Measurements from ENCODE around the gene TAGAP. TPM values are rescaled to one million over a fixed set of nuclear protein-coding genes. Genes with fewer than 3 reads are reported as not detected.
"Not testable (repeated sequence)": the region's sequence is repeated elsewhere in the genome, so short reads cannot be mapped to it uniquely, and the experiment has no call there.

The TAGAP gene
- total RNA-seq, 2 experiments from 2014 or later = 64.5 to 67.0 TPM

GRCh38 chr6:159045801-159046200 lies 1.0 kb upstream of the TAGAP start:
- ATAC-seq (no peak), DNase-seq (peak; percentile 21)
- peak overlapping the region; percentile 99 for H3K27ac Mint-ChIP-seq
- ChIA-PET POLR2A (interaction anchor here (1.7 to 7.0 kb wide), 3 partner anchors 11 to 234 kb away, joined by 4 to 155 read pairs (median 38); no protein-coding TSS in a partner anchor), CTCF (interaction anchor here (7.3 to 11.4 kb wide), 2 partner anchors 10 to 61 kb away, joined by 94 to 426 read pairs; no protein-coding TSS in a partner anchor)
- peaks cover 54% of the 10 kb centered on the region for H3K4me1 Mint-ChIP-seq (ENCODE audit: low read depth)
- peaks cover 40% of the 10 kb centered on the region for H3K36me3 Mint-ChIP-seq (ENCODE audit: low read depth)
- no peaks in the 10 kb centered on the region for H3K27me3 Mint-ChIP-seq (ENCODE audit: low read depth)
- peak overlapping the region; percentile 100 for H3K4me3 Mint-ChIP-seq
- no peaks in the 10 kb centered on the region for H3K9me3 Mint-ChIP-seq (ENCODE audit: insufficient read depth)

DNA sequence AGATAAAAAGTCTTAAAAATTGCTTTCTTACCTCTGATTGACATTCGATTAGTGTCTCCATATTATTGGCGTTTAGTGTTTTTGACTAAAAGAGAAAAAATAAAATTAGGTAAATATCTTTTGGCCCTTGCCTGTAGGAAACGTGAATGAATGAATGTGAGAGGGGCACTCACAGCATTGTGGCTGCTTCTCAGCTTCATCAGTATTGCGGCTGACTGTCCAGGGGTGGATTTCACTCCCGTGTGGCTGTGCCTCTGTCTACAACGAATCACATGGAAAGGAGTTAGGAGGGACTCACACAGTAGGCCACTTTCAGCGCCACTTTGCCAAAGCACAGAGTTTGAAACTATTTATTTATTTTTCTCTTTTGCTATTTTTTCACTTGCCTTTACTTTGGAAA lies 844 bp downstream of the TAGAP start:
- H3K27me3 Mint-ChIP-seq (ENCODE audit: low read depth) = no peaks in the 10 kb centered on the region
- peak; percentile 64 for DNase-seq
- peak overlapping the region; percentile 100 for H3K4me3 Mint-ChIP-seq
- peak; percentile 12 for ATAC-seq
- ChIA-PET POLR2A (interaction anchor here (0.8 to 10.0 kb wide), 19 partner anchors 13 to 392 kb away, joined by 3 to 361 read pairs (median 7); partner anchors contain the start of gene RSPH3), CTCF (interaction anchor here (0.7 to 11.5 kb wide), 17 partner anchors 12 to 91 kb away, joined by 3 to 426 read pairs (median 6); no protein-coding TSS in a partner anchor)
- peaks cover 71% of the 10 kb centered on the region for H3K4me1 Mint-ChIP-seq (ENCODE audit: low read depth)
- peak overlapping the region; percentile 99 for H3K27ac Mint-ChIP-seq
- no peaks in the 10 kb centered on the region for H3K9me3 Mint-ChIP-seq (ENCODE audit: insufficient read depth)
- peaks cover 58% of the 10 kb centered on the region for H3K36me3 Mint-ChIP-seq (ENCODE audit: low read depth)

DNA sequence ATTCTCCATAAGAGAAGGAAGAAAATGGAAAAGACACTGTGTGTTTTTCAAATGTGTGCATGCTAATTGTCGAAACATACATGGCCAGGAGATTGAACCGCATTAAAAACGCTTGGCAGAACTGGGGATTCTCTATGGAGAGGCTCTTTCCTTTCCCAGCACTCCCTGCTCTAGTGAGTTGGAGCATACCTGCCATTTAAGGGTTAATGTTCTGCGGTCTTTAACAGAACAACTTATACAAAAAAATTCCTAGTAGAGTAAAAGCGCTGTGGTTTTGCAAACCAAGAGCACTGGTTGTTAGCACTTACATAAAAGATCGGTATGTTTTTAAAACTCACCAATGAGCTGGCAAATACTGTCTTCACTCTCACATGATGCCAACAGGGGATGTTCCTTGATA lies 1.5 kb downstream of the TAGAP start:
- CTCF ChIA-PET = interaction anchor here (0.7 to 11.5 kb wide), 26 partner anchors 11 to 91 kb away, joined by 3 to 426 read pairs (median 7); no protein-coding TSS in a partner anchor
- peak; percentile 14 for ATAC-seq

GRCh38 chr6:159042826-159043181 lies 2.0 kb downstream of the TAGAP start:
- no peak for ATAC-seq
- H3K4me1 Mint-ChIP-seq (ENCODE audit: low read depth) = peaks cover 67% of the 10 kb centered on the region
- peak overlapping the region; percentile 100 for H3K4me3 Mint-ChIP-seq
- no peaks in the 10 kb centered on the region for H3K27me3 Mint-ChIP-seq (ENCODE audit: low read depth)
- ChIA-PET POLR2A (interaction anchor here (0.6 to 10.0 kb wide), 12 partner anchors 9 to 651 kb away, joined by 3 to 361 read pairs (median 16); no protein-coding TSS in a partner anchor), CTCF (interaction anchor here (0.8 to 11.5 kb wide), 22 partner anchors 13 to 91 kb away, joined by 3 to 426 read pairs (median 7); partner anchors contain the start of gene RSPH3)
- no peak for DNase-seq
- peaks cover 67% of the 10 kb centered on the region for H3K36me3 Mint-ChIP-seq (ENCODE audit: low read depth)
- H3K9me3 Mint-ChIP-seq (ENCODE audit: insufficient read depth) = no peaks in the 10 kb centered on the region
- peak overlapping the region; percentile 99 for H3K27ac Mint-ChIP-seq

More for the DNA sequence above, 1.5 kb downstream of the TAGAP start:
- Mint-ChIP-seq H3K9me3 (ENCODE audit: insufficient read depth) (no peaks in the 10 kb centered on the region), H3K36me3 (ENCODE audit: low read depth) (peaks cover 62% of the 10 kb centered on the region), H3K27ac (peak overlapping the region; percentile 99), H3K4me1 (ENCODE audit: low read depth) (peaks cover 68% of the 10 kb centered on the region), H3K4me3 (peak overlapping the region; percentile 100), H3K27me3 (ENCODE audit: low read depth) (no peaks in the 10 kb centered on the region)
- POLR2A ChIA-PET = interaction anchor here (0.6 to 10.0 kb wide), 14 partner anchors 10 to 837 kb away, joined by 3 to 361 read pairs (median 10); no protein-coding TSS in a partner anchor
- peak; percentile 81 for DNase-seq

GRCh38 chr6:159042003-159042825 lies 2.6 kb downstream of the TAGAP start:
- Mint-ChIP-seq H3K27me3 (ENCODE audit: low read depth) (no peaks in the 10 kb centered on the region), H3K4me1 (ENCODE audit: low read depth) (peaks cover 67% of the 10 kb centered on the region)
- CTCF ChIA-PET = interaction anchor here (0.6 to 11.5 kb wide), 20 partner anchors 12 to 92 kb away, joined by 3 to 426 read pairs (median 8); partner anchors contain the start of gene RSPH3

GRCh38 chr6:159041181-159041580 lies 3.6 kb downstream of the TAGAP start:
- CTCF ChIA-PET = interaction anchor here (0.6 to 11.5 kb wide), 12 partner anchors 14 to 1041 kb away, joined by 3 to 426 read pairs (median 12); partner anchors contain the start of gene RSPH3
- Mint-ChIP-seq H3K27me3 (ENCODE audit: low read depth) (no peaks in the 10 kb centered on the region), H3K36me3 (ENCODE audit: low read depth) (peaks cover 81% of the 10 kb centered on the region), H3K4me1 (ENCODE audit: low read depth) (peaks cover 69% of the 10 kb centered on the region), H3K4me3 (peak overlapping the region; percentile 100), H3K9me3 (ENCODE audit: insufficient read depth) (no peaks in the 10 kb centered on the region), H3K27ac (peak overlapping the region; percentile 99)
- POLR2A ChIA-PET = interaction anchor here (0.8 to 10.0 kb wide), 5 partner anchors 15 to 172 kb away, joined by 3 to 361 read pairs (median 155); no protein-coding TSS in a partner anchor
- ATAC-seq (no peak), DNase-seq (no peak)

More at GRCh38 chr6:159042003-159042825, 2.6 kb downstream of the TAGAP start:
- Mint-ChIP-seq H3K4me3 (peak overlapping the region; percentile 100), H3K9me3 (ENCODE audit: insufficient read depth) (no peaks in the 10 kb centered on the region), H3K27ac (peak overlapping the region; percentile 99), H3K36me3 (ENCODE audit: low read depth) (peaks cover 73% of the 10 kb centered on the region)
- ATAC-seq (peak; percentile 51), DNase-seq (peak; percentile 88)
- POLR2A ChIA-PET = interaction anchor here (0.6 to 10.0 kb wide), 10 partner anchors 9 to 652 kb away, joined by 3 to 361 read pairs (median 11); no protein-coding TSS in a partner anchor

DNA sequence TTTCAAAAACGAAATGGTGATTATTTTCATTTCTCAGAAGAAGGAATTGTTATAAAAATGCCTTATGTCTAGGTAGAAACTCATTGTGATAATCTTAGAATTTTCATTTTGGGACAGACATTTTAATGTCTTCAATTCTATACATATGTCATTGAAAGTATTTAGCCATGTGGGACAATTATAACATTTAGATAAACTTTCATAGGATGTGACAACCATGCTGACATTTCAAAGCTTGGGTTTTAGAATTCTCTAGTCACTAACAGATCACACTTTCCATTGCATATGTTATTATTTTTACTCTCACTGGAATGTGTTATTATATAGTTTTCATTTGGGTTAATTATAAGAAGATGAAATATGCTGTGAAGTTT lies 4.9 kb downstream of the TAGAP start:
- Mint-ChIP-seq H3K4me1 (ENCODE audit: low read depth) (peaks cover 62% of the 10 kb centered on the region), H3K27ac (peak overlapping the region; percentile 99), H3K4me3 (peak overlapping the region; percentile 100), H3K36me3 (ENCODE audit: low read depth) (peaks cover 94% of the 10 kb centered on the region), H3K27me3 (ENCODE audit: low read depth) (no peaks in the 10 kb centered on the region), H3K9me3 (ENCODE audit: insufficient read depth) (no peaks in the 10 kb centered on the region)
- ChIA-PET CTCF (interaction anchor here (1.1 to 11.5 kb wide), 12 partner anchors 9 to 94 kb away, joined by 3 to 426 read pairs (median 8); partner anchors contain the start of gene RSPH3), POLR2A (interaction anchor here (0.6 to 10.0 kb wide), 6 partner anchors 17 to 62 kb away, joined by 3 to 361 read pairs (median 80); no protein-coding TSS in a partner anchor)
- no peak for DNase-seq
- ATAC-seq = no peak

DNA sequence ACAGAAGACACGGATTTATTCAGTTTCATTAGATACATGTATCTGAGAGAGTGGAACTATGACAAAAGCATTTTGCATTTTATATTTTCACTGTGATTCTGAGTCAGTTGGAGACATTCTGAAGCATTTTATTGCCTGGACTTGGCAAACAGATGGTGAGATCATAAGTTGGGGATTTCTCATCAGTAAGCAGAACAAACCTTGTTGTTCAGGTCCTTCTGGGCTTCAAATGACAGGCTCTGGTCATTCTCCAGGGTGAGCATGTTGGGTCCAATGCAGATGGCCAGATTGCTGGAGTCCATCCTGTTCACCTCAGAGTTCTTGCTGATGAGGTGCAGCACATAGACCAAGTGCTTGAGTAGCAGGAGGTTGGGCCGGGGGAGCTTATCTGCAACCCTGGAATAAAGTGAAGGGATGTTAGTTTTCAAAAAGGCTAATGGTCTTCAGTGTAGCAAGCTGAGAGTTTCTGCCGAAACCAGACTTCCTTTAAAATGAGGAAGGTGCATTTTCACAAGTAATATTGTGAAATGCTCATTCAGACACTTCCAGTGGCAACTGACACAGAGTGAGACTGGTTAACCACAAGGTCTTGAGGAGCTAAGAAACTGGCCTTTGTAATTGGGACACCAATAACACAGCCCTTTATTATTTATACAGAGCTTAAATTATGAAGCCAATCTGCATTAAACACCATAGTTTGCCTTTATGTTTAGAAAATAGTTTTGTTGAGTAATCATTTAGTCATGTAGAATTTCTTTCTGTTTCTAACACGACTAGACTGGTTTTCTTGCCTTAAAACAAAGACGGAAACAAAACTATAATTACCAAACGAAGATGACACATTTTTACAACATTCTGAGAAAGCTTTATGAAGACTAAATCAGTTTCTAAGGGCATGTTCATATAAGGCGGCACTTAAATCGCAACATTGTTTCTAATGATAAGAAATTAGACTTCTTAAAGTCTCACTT lies 5.6 kb downstream of the TAGAP start:
- CTCF ChIA-PET = interaction anchor here (1.0 to 11.5 kb wide), 13 partner anchors 8 to 95 kb away, joined by 3 to 426 read pairs (median 7); partner anchors contain the start of gene RSPH3
- POLR2A ChIA-PET = interaction anchor here (0.6 to 10.0 kb wide), 8 partner anchors 17 to 63 kb away, joined by 3 to 361 read pairs (median 4); no protein-coding TSS in a partner anchor
- ATAC-seq (peak; percentile 15), DNase-seq (peak; percentile 55)
- Mint-ChIP-seq H3K9me3 (ENCODE audit: insufficient read depth) (no peaks in the 10 kb centered on the region), H3K27me3 (ENCODE audit: low read depth) (no peaks in the 10 kb centered on the region), H3K4me1 (ENCODE audit: low read depth) (peaks cover 62% of the 10 kb centered on the region), H3K4me3 (peak overlapping the region; percentile 100), H3K27ac (peak overlapping the region; percentile 99), H3K36me3 (ENCODE audit: low read depth) (peaks cover 93% of the 10 kb centered on the region)

DNA sequence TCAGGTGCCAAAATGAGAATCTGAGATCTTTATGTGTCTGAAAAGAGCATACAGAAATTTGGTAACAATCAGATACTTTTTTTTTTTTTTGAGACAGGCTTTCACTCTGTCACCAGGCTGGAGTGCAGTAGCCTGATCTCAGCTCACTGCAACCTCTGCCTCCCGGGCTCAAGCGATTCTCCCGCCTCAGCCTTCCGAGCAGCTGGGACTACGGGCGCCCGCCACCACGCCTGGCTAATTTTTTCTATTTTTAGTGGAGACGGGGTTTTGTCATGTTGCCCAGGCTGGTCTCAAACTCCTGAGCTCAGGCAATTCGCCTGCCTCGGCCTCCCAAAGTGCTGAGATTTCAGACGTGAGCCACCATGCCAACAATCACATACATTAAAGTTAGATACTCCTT lies 6.5 kb downstream of the TAGAP start:
- H3K9me3 Mint-ChIP-seq (ENCODE audit: insufficient read depth); H3K27me3 Mint-ChIP-seq (ENCODE audit: low read depth); DNase-seq; H3K27ac Mint-ChIP-seq; ATAC-seq; H3K4me3 Mint-ChIP-seq: not testable (repeated sequence)
- H3K4me1 Mint-ChIP-seq (ENCODE audit: low read depth) = peaks cover 65% of the 10 kb centered on the region
- CTCF ChIA-PET = interaction anchor here (2.1 to 11.5 kb wide), 4 partner anchors 20 to 96 kb away, joined by 6 to 426 read pairs (median 74); no protein-coding TSS in a partner anchor
- H3K36me3 Mint-ChIP-seq (ENCODE audit: low read depth) = peaks cover 89% of the 10 kb centered on the region
- POLR2A ChIA-PET = interaction anchor here (0.7 to 10.0 kb wide), 3 partner anchors 21 to 64 kb away, joined by 3 to 361 read pairs (median 159); no protein-coding TSS in a partner anchor

DNA sequence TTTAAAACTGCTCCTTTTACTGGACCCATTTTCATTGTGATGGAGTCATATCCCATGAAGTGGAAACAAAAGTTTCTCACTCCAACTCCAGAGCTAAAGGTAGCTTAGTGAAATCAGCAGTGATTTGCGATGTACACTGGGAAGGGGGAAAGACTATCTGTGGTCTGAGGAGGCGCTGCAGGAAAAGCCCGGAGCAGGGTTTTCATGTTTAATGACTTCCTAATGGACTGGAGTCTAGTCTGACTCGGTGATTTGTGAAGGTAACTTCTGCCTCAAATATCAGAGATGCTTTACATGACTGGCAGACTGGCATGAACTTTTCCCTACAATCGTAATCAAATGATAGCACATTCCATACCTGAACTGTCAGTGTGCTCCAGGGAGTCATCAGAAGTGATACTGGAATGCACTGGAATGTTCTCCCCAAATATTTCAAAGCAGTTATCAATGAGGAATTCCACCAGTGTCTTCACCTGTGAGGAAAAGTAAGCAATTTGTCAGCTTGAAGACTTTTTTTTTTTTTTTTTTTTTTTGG lies 7.0 kb downstream of the TAGAP start:
- DNase-seq (no peak), ATAC-seq (no peak)
- Mint-ChIP-seq H3K36me3 (ENCODE audit: low read depth) (peaks cover 84% of the 10 kb centered on the region), H3K4me3 (no peak overlapping the region), H3K9me3 (ENCODE audit: insufficient read depth) (no peaks in the 10 kb centered on the region), H3K27me3 (ENCODE audit: low read depth) (no peaks in the 10 kb centered on the region), H3K27ac (no peak overlapping the region), H3K4me1 (ENCODE audit: low read depth) (peaks cover 61% of the 10 kb centered on the region)
- POLR2A ChIA-PET = interaction anchor here (0.7 to 10.0 kb wide), 3 partner anchors 21 to 64 kb away, joined by 3 to 361 read pairs (median 3); no protein-coding TSS in a partner anchor
- CTCF ChIA-PET = interaction anchor here (2.1 to 11.5 kb wide), 3 partner anchors 30 to 96 kb away, joined by 6 to 426 read pairs (median 132); no protein-coding TSS in a partner anchor
